ENCODE measurements around the gene RMC1. TPM values are rescaled to one million over a fixed set of nuclear protein-coding genes. Genes with fewer than 3 reads are reported as not detected.
"Not testable (repeated sequence)": the region's sequence is repeated elsewhere in the genome, so short reads cannot be mapped to it uniquely, and the experiment has no call there.

RMC1 gene
- total RNA-seq, 1 donor from 2014 or later: 26.8 TPM

- Mint-ChIP-seq H3K9me3 (ENCODE audit: low read depth) (no peaks in the 10 kb centered on the region), H3K27ac (ENCODE audit: unreplicated experiment) (peak overlapping the region; percentile 88), H3K4me3 (ENCODE audit: unreplicated experiment) (no peak overlapping the region), H3K36me3 (ENCODE audit: low read depth) (peaks cover 13% of the 10 kb centered on the region), H3K4me1 (ENCODE audit: low read depth) (peaks cover 22% of the 10 kb centered on the region), H3K27me3 (ENCODE audit: low read depth) (no peaks in the 10 kb centered on the region)
- no peak for TF ChIP-seq CTCF (IDR thresholded peaks at IDR 0.05)
- DNase-seq (ENCODE audit: low spot score): no peak
These were observed 70.5 kb downstream of the RMC1 start for GRCh38 chr18:23573626-23574431.

DNA sequence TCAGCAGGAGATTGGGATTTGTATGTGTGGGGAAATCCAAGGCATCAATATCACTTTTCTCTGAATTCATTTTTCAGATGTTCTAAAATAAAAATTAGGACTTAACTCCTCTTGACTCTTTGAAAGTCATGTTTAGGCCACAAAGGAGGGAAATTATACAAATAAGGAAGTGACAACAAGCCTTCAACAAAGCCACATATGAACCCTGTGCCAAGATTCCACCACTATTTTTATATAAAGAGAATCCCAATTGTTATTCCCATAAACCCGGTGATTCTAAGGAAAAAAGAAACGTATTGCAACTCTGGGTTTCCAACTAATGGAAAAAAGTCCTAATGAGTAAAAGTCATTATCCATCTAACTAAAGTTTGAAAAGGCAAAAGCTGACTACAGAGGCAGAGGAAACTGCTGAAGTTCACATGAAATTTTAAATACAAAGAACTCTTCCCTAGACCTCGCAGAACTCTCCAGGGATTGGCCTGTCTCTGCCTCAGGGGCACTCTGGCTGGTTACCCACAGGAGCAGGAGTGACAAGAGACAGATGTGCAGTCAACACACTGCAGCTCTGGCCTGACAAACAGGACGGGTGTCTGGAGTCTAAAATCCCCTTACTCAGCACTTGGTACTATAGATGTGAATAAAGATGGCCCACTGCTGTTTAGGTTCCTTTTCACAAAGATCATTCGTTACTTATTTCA is 71.4 kb downstream of the RMC1 start:
- TF ChIP-seq CTCF (IDR thresholded peaks at IDR 0.05): no peak
- no peak overlapping the region for H3K4me3 Mint-ChIP-seq (ENCODE audit: unreplicated experiment)
- no peaks in the 10 kb centered on the region for H3K9me3 Mint-ChIP-seq (ENCODE audit: low read depth)
- peaks cover 31% of the 10 kb centered on the region for H3K4me1 Mint-ChIP-seq (ENCODE audit: low read depth)
- no peaks in the 10 kb centered on the region for H3K27me3 Mint-ChIP-seq (ENCODE audit: low read depth)
- H3K36me3 Mint-ChIP-seq (ENCODE audit: low read depth): peaks cover 11% of the 10 kb centered on the region
- no peak for DNase-seq (ENCODE audit: low spot score)
- H3K27ac Mint-ChIP-seq (ENCODE audit: unreplicated experiment): peak overlapping the region; percentile 88

GRCh38 chr18:23575309-23575651 is 72.0 kb downstream of the RMC1 start:
- Mint-ChIP-seq H3K27ac (ENCODE audit: unreplicated experiment) (peak overlapping the region; percentile 88), H3K9me3 (ENCODE audit: low read depth) (no peaks in the 10 kb centered on the region), H3K27me3 (ENCODE audit: low read depth) (no peaks in the 10 kb centered on the region), H3K4me3 (ENCODE audit: unreplicated experiment) (no peak overlapping the region), H3K36me3 (ENCODE audit: low read depth) (peaks cover 11% of the 10 kb centered on the region), H3K4me1 (ENCODE audit: low read depth) (peaks cover 36% of the 10 kb centered on the region)
- DNase-seq (ENCODE audit: low spot score): no peak
- no peak for TF ChIP-seq CTCF (IDR thresholded peaks at IDR 0.05)

- not testable (repeated sequence) for H3K36me3 Mint-ChIP-seq (ENCODE audit: low read depth); H3K27me3 Mint-ChIP-seq (ENCODE audit: low read depth); H3K27ac Mint-ChIP-seq (ENCODE audit: unreplicated experiment); H3K9me3 Mint-ChIP-seq (ENCODE audit: low read depth); DNase-seq (ENCODE audit: low spot score); H3K4me3 Mint-ChIP-seq (ENCODE audit: unreplicated experiment)
- H3K4me1 Mint-ChIP-seq (ENCODE audit: low read depth): peaks cover 54% of the 10 kb centered on the region
These were observed 74.2 kb downstream of the RMC1 start for GRCh38 chr18:23577521-23577920.

DNA sequence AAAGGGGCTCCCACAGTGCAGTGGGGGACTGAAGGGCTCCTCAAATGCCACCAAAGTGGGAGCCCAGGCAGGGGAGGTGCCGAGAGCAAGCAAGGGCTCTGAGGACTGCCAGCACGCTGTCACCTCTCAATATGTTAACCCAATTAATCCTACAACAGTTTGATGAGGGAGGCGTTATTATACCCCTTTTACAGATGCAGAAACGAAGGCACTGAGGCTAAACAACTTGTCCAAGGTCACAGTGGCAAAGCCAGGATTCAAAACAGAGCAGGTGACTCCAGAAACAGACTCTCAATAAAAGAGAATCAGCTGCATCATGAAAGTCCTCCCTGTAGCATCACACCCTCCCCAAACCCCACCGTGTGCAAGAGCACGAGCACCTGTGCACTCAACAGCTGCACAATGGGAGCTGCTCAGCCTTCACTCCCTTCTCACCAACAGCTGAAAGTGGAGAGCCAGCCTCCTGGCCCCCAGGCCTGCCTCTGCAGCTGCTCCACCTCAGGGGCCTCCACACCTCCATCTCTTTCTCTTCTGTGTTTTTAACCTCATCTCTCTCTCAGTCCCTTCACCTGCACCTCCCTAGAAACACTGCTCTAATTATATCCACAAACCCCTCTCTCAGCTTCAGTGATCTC is 74.9 kb downstream of the RMC1 start:
- no peak for TF ChIP-seq CTCF (IDR thresholded peaks at IDR 0.05)
- DNase-seq (ENCODE audit: low spot score): no peak
- H3K27me3 Mint-ChIP-seq (ENCODE audit: low read depth): no peaks in the 10 kb centered on the region
- peaks cover 6% of the 10 kb centered on the region for H3K36me3 Mint-ChIP-seq (ENCODE audit: low read depth)
- H3K9me3 Mint-ChIP-seq (ENCODE audit: low read depth): no peaks in the 10 kb centered on the region
- no peak overlapping the region for H3K27ac Mint-ChIP-seq (ENCODE audit: unreplicated experiment)
- peaks cover 56% of the 10 kb centered on the region for H3K4me1 Mint-ChIP-seq (ENCODE audit: low read depth)
- H3K4me3 Mint-ChIP-seq (ENCODE audit: unreplicated experiment): no peak overlapping the region

Data from chondrocyte (in vitro differentiated cells).